GM23338 (cell line): ENCODE data around the gene EEA1. TPM values are rescaled to one million over a fixed set of nuclear protein-coding genes. Genes with fewer than 3 reads are reported as not detected.

Source experiments
- ATAC-seq: fragments of 200-7000 bp; cut with Tn5 transposase; 3 replicates; pipeline ENCODE4 v1.9.1; 2020
- DNase-seq: peaks from one replicate; pipeline ENCODE4 v3.0.0-alpha.2; 2015; ENCODE audit warnings: low spot score
- H2AFZ ChIP-seq: fragments of 200-600 bp; sonication (generic); 2 replicates; pipeline ENCODE4 v1.8.0; 2016; ENCODE audit warnings: antibody characterized with exemption, mild to moderate bottlenecking, moderate library complexity
- H3F3A ChIP-seq: fragments of 200-600 bp; sonication (generic); replicated peaks from 2 replicates; pipeline ENCODE4 v1.8.0; 2017; ENCODE audit warnings: antibody characterized with exemption, mixed run types, low read depth
- H3K27ac ChIP-seq: fragments of 200-600 bp; sonication (generic); 2 replicates; pipeline ENCODE4 v1.6.1; 2016; ENCODE audit warnings: low read depth
- H3K27me3 ChIP-seq: fragments of 200-600 bp; sonication (generic); 2 replicates; pipeline ENCODE4 v1.8.0; 2016; ENCODE audit warnings: mild to moderate bottlenecking, mixed run types, moderate library complexity; ENCODE audit not compliant: insufficient read depth
- H3K36me3 ChIP-seq: fragments of 200-600 bp; sonication (generic); 2 replicates; pipeline ENCODE4 v1.8.0; 2016; ENCODE audit warnings: mild to moderate bottlenecking; ENCODE audit not compliant: insufficient read depth
- H3K4me1 ChIP-seq: fragments of 200-600 bp; sonication (generic); 2 replicates; pipeline ENCODE4 v1.8.0; 2016; ENCODE audit warnings: mild to moderate bottlenecking, moderate library complexity; ENCODE audit not compliant: insufficient read depth
- H3K4me2 ChIP-seq: fragments of 200-600 bp; sonication (generic); 2 replicates; pipeline ENCODE4 v1.7.1; 2017; ENCODE audit warnings: mixed run types
- H3K4me3 ChIP-seq: fragments of 200-600 bp; sonication (generic); 2 replicates; pipeline ENCODE4 v1.6.1; 2016; ENCODE audit warnings: mixed run types
- H3K79me2 ChIP-seq: fragments of 200-600 bp; sonication (generic); replicated peaks from 2 replicates; pipeline ENCODE4 v1.8.0; 2017; ENCODE audit warnings: mild to moderate bottlenecking; ENCODE audit not compliant: insufficient read depth
- H3K9me2 ChIP-seq: fragments of 200-600 bp; sonication (generic); 2 replicates; pipeline ENCODE4 v1.8.0; 2017; ENCODE audit not compliant: insufficient read depth
- H4K20me1 ChIP-seq: fragments of 200-600 bp; sonication (generic); replicated peaks from 2 replicates; pipeline ENCODE4 v1.8.0; 2017; ENCODE audit warnings: mild to moderate bottlenecking; ENCODE audit not compliant: insufficient read depth
- H3K27ac Mint-ChIP-seq: 2 replicates; pipeline ENCODE4 v1.8.0; 2020; ENCODE audit warnings: inconsistent platforms, mild to moderate bottlenecking, moderate library complexity, mixed read lengths
- H3K27me3 Mint-ChIP-seq: 3 replicates; pipeline ENCODE4 v1.8.0; 2022; ENCODE audit warnings: low read depth, mild to moderate bottlenecking, moderate library complexity, mixed read lengths, inconsistent platforms; ENCODE audit not compliant: insufficient read depth, poor library complexity
- H3K36me3 Mint-ChIP-seq: 3 replicates; pipeline ENCODE4 v1.8.0; 2021; ENCODE audit warnings: low read depth, mild to moderate bottlenecking, inconsistent platforms, moderate library complexity, mixed read lengths
- H3K4me1 Mint-ChIP-seq: 3 replicates; pipeline ENCODE4 v1.8.0; 2020; ENCODE audit warnings: mild to moderate bottlenecking, inconsistent platforms, mixed read lengths
- H3K4me3 Mint-ChIP-seq: 3 replicates; pipeline ENCODE4 v1.8.0; 2021; ENCODE audit warnings: moderate library complexity, mild to moderate bottlenecking, inconsistent platforms, mixed read lengths
- H3K9me3 Mint-ChIP-seq: 3 replicates; pipeline ENCODE4 v1.8.0; 2020; ENCODE audit warnings: moderate library complexity, mild to moderate bottlenecking, inconsistent platforms, mixed read lengths
- ETS1 ChIP-seq: IDR thresholded peaks from 2 replicates; pipeline ENCODE4 v1.6.1; 2016; ENCODE audit warnings: antibody characterized with exemption
- EZH2 ChIP-seq: fragments of 200-600 bp; sonication (generic); IDR thresholded peaks from one replicate; pipeline ENCODE4 v1.8.0; 2017; ENCODE audit warnings: antibody characterized with exemption, mild to moderate bottlenecking, low read depth; ENCODE audit not compliant: unreplicated experiment
- EZH2phosphoT487 ChIP-seq: fragments of 200-600 bp; sonication (generic); IDR thresholded peaks from one replicate; pipeline ENCODE4 v1.8.1; 2018; ENCODE audit warnings: antibody characterized with exemption; ENCODE audit not compliant: unreplicated experiment
- JUNB ChIP-seq: IDR thresholded peaks from one replicate; pipeline ENCODE4 v1.6.1; 2016; ENCODE audit warnings: antibody characterized with exemption; ENCODE audit not compliant: unreplicated experiment
- NANOG ChIP-seq: IDR thresholded peaks from 2 replicates; pipeline ENCODE4 v1.6.1; 2016; ENCODE audit warnings: antibody characterized with exemption, borderline replicate concordance
- POLR2AphosphoS5 ChIP-seq: IDR thresholded peaks from 2 replicates; pipeline ENCODE4 v1.6.1; 2016; ENCODE audit warnings: antibody characterized with exemption, low read depth
- ZNF114 ChIP-seq: fragments of 250-450 bp; sonication (Bioruptor Pico); IDR thresholded peaks from 2 replicates; pipeline ENCODE4 v1.5.0; 2020; ENCODE audit warnings: mild to moderate bottlenecking, moderate library complexity
- ZNF331 ChIP-seq: fragments of 250-450 bp; sonication (Bioruptor Pico); IDR thresholded peaks from 2 replicates; pipeline ENCODE4 v1.5.0; 2020; ENCODE audit warnings: low read depth, mild to moderate bottlenecking, moderate library complexity
- polyA plus RNA-seq: library from polyadenylated mRNA; unstranded; fragments of >200 nt; fragmentation: Nextera tagmentation; extraction: Ambion mirVana; gene quantifications from 2 replicates; pipeline ENCODE4 v1.2.1, GENCODE V29; 2016
- total RNA-seq: library from RNA; depleted of rRNA; stranded (reverse); fragments of >200 nt; shearing (Covaris generic); gene quantifications from 2 replicates; pipeline ENCODE4 v1.2.3, GENCODE V29; 2014
- TF ChIP-seq, protein P1 (sequence below): fragments of 250-450 bp; sonication (Bioruptor Pico); IDR thresholded peaks from 2 replicates; pipeline ENCODE4 v1.5.0; 2020; ENCODE audit warnings: mild to moderate bottlenecking, moderate library complexity
- TF ChIP-seq, protein P2 (sequence below): IDR thresholded peaks from one replicate; pipeline ENCODE4 v1.6.1; 2018; ENCODE audit warnings: antibody characterized with exemption; ENCODE audit not compliant: unreplicated experiment
- TF ChIP-seq, protein P3 (sequence below), 2 experiments: fragments of 200-600 bp in 1 of 2; sonication (generic) in 1 of 2; conservative IDR thresholded peaks; 2 replicates each; pipeline versions ENCODE4 v1.5.1 to v1.6.1; 2016 to 2017; ENCODE audit warnings: antibody characterized with exemption in 2 of 2, low read depth in 2 of 2, mild to moderate bottlenecking in 2 of 2, moderate library complexity in 1 of 2

Gene EEA1
- total and polyA plus RNA-seq, 2 experiments from 2014 or later: 10.0 to 41.1 TPM

- TF ChIP-seq, protein P1, sequence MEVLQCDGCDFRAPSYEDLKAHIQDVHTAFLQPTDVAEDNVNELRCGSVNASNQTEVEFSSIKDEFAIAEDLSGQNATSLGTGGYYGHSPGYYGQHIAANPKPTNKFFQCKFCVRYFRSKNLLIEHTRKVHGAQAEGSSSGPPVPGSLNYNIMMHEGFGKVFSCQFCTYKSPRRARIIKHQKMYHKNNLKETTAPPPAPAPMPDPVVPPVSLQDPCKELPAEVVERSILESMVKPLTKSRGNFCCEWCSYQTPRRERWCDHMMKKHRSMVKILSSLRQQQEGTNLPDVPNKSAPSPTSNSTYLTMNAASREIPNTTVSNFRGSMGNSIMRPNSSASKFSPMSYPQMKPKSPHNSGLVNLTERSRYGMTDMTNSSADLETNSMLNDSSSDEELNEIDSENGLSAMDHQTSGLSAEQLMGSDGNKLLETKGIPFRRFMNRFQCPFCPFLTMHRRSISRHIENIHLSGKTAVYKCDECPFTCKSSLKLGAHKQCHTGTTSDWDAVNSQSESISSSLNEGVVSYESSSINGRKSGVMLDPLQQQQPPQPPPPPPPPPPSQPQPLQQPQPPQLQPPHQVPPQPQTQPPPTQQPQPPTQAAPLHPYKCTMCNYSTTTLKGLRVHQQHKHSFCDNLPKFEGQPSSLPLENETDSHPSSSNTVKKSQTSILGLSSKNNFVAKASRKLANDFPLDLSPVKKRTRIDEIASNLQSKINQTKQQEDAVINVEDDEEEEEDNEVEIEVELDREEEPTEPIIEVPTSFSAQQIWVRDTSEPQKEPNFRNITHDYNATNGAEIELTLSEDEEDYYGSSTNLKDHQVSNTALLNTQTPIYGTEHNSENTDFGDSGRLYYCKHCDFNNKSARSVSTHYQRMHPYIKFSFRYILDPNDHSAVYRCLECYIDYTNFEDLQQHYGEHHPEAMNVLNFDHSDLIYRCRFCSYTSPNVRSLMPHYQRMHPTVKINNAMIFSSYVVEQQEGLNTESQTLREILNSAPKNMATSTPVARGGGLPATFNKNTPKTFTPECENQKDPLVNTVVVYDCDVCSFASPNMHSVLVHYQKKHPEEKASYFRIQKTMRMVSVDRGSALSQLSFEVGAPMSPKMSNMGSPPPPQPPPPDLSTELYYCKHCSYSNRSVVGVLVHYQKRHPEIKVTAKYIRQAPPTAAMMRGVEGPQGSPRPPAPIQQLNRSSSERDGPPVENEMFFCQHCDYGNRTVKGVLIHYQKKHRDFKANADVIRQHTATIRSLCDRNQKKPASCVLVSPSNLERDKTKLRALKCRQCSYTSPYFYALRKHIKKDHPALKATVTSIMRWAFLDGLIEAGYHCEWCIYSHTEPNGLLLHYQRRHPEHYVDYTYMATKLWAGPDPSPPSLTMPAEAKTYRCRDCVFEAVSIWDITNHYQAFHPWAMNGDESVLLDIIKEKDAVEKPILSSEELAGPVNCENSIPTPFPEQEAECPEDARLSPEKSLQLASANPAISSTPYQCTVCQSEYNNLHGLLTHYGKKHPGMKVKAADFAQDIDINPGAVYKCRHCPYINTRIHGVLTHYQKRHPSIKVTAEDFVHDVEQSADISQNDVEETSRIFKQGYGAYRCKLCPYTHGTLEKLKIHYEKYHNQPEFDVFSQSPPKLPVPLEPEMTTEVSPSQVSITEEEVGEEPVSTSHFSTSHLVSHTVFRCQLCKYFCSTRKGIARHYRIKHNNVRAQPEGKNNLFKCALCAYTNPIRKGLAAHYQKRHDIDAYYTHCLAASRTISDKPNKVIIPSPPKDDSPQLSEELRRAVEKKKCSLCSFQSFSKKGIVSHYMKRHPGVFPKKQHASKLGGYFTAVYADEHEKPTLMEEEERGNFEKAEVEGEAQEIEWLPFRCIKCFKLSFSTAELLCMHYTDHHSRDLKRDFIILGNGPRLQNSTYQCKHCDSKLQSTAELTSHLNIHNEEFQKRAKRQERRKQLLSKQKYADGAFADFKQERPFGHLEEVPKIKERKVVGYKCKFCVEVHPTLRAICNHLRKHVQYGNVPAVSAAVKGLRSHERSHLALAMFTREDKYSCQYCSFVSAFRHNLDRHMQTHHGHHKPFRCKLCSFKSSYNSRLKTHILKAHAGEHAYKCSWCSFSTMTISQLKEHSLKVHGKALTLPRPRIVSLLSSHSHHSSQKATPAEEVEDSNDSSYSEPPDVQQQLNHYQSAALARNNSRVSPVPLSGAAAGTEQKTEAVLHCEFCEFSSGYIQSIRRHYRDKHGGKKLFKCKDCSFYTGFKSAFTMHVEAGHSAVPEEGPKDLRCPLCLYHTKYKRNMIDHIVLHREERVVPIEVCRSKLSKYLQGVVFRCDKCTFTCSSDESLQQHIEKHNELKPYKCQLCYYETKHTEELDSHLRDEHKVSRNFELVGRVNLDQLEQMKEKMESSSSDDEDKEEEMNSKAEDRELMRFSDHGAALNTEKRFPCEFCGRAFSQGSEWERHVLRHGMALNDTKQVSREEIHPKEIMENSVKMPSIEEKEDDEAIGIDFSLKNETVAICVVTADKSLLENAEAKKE (CRISPR knock-in tag): no peak
- TF ChIP-seq POLR2AphosphoS5 (no peak), ETS1 (no peak), NANOG (no peak), JUNB (no peak), EZH2 (no peak)
Observed at GRCh38 chr12:92973614-92974013, 44.5 kb upstream of the EEA1 start (continued).

DNA sequence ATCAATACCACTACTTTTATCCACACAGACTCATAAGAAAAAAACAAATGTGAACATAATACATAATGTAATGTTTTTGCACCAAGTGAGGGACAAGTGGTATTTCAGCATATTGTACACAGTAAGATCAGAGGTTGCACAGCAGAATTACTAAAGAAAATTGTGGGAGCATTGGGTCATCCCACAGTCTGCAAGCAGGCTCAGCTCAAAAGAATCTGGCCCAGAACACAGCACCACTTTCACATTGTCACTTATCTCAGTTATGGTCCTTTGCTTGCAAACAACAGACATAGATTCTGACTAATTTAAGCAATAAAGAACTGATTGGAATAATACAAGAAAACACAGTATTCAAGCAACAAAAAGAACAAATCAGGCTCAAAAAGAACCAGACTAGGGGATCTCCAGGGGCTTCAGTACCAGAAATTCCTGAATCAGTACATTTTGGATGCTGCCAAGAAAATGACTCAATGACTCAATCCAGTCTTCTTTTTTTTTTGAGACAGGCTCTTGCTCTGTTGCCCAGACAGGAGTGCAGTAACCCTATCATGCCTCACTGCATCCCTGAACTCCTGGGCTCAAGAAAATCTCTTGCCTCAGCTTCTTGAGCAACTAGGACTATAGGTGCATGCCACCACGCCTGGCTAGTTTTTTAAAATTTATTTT, 42.9 kb upstream of the EEA1 start:
- no peaks in the 10 kb centered on the region for H3K27me3 Mint-ChIP-seq
- Histone ChIP-seq H3K4me1 (no peaks in the 10 kb centered on the region), H4K20me1 (no peaks in the 10 kb centered on the region), H3K27me3 (no peaks in the 10 kb centered on the region), H3K4me2 (no peak overlapping the region), H3K79me2 (no peaks in the 10 kb centered on the region), H3K9me2 (no peaks in the 10 kb centered on the region), H3F3A (no peaks in the 10 kb centered on the region), H3K4me3 (no peak overlapping the region), H3K36me3 (0 out of 2 replicates have a peak, but pooled peaks cover 10% of the 10 kb centered on the region), H3K27ac (no peak overlapping the region), H2AFZ (peak overlapping the region; percentile 56; the same call in 1 of the 2 replicates)
- TF ChIP-seq EZH2 (no peak), POLR2AphosphoS5 (no peak), ZNF331 (CRISPR knock-in tag) (no peak), JUNB (no peak), ZNF114 (CRISPR knock-in tag) (no peak), EZH2phosphoT487 (no peak)
- TF ChIP-seq, protein P2, sequence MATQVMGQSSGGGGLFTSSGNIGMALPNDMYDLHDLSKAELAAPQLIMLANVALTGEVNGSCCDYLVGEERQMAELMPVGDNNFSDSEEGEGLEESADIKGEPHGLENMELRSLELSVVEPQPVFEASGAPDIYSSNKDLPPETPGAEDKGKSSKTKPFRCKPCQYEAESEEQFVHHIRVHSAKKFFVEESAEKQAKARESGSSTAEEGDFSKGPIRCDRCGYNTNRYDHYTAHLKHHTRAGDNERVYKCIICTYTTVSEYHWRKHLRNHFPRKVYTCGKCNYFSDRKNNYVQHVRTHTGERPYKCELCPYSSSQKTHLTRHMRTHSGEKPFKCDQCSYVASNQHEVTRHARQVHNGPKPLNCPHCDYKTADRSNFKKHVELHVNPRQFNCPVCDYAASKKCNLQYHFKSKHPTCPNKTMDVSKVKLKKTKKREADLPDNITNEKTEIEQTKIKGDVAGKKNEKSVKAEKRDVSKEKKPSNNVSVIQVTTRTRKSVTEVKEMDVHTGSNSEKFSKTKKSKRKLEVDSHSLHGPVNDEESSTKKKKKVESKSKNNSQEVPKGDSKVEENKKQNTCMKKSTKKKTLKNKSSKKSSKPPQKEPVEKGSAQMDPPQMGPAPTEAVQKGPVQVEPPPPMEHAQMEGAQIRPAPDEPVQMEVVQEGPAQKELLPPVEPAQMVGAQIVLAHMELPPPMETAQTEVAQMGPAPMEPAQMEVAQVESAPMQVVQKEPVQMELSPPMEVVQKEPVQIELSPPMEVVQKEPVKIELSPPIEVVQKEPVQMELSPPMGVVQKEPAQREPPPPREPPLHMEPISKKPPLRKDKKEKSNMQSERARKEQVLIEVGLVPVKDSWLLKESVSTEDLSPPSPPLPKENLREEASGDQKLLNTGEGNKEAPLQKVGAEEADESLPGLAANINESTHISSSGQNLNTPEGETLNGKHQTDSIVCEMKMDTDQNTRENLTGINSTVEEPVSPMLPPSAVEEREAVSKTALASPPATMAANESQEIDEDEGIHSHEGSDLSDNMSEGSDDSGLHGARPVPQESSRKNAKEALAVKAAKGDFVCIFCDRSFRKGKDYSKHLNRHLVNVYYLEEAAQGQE: no peak
- TF ChIP-seq, protein P3, sequence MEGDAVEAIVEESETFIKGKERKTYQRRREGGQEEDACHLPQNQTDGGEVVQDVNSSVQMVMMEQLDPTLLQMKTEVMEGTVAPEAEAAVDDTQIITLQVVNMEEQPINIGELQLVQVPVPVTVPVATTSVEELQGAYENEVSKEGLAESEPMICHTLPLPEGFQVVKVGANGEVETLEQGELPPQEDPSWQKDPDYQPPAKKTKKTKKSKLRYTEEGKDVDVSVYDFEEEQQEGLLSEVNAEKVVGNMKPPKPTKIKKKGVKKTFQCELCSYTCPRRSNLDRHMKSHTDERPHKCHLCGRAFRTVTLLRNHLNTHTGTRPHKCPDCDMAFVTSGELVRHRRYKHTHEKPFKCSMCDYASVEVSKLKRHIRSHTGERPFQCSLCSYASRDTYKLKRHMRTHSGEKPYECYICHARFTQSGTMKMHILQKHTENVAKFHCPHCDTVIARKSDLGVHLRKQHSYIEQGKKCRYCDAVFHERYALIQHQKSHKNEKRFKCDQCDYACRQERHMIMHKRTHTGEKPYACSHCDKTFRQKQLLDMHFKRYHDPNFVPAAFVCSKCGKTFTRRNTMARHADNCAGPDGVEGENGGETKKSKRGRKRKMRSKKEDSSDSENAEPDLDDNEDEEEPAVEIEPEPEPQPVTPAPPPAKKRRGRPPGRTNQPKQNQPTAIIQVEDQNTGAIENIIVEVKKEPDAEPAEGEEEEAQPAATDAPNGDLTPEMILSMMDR (conservative IDR thresholded peaks at IDR 0.05; ENCODE audit: low read depth in 2 of 2): no peak
- peaks cover 4% of the 10 kb centered on the region; the same call in 2 of the 3 replicates for H3K4me1 Mint-ChIP-seq
- H3K9me3 Mint-ChIP-seq: peaks cover 15% of the 10 kb centered on the region
- peaks cover 4% of the 10 kb centered on the region; the same call in 1 of the 3 replicates for H3K36me3 Mint-ChIP-seq
- H3K27ac Mint-ChIP-seq: no peak overlapping the region
- no peak for DNase-seq
- ATAC-seq: no peak
- H3K4me3 Mint-ChIP-seq: no peak overlapping the region
